Colonic mucosa (tissue), 4 donors: ENCODE measurements around the gene HOXA4. TPM values are rescaled to one million over a fixed set of nuclear protein-coding genes. Genes with fewer than 3 reads are reported as not detected.

Experiments used
- DNase-seq: peaks from one replicate; pipeline ENCODE4 v3.0.0-alpha.2; 2020
- H3K27ac ChIP-seq: fragments of 200-600 bp; one replicate; pipeline ENCODE4 v1.8.0; 2021
- H3K27me3 ChIP-seq: fragments of 200-600 bp; one replicate; pipeline ENCODE4 v1.8.0; 2021
- H3K36me3 ChIP-seq: fragments of 200-600 bp; one replicate; pipeline ENCODE4 v1.8.0; 2021
- H3K4me1 ChIP-seq: fragments of 200-600 bp; one replicate; pipeline ENCODE4 v1.8.0; 2021; ENCODE audit warnings: mild to moderate bottlenecking
- H3K4me3 ChIP-seq: fragments of 200-600 bp; one replicate; pipeline ENCODE4 v1.8.0; 2021
- H3K9ac ChIP-seq, 2 donors: one replicate each; pipeline ENCODE4 v1.7.0; 2013; ENCODE audit warnings: control low read depth in 2 of 2, low read depth in 2 of 2, low read length in 2 of 2
- H3K9me3 ChIP-seq: fragments of 200-600 bp; one replicate; pipeline ENCODE4 v1.8.0; 2021
- intact Hi-C: fragments of 100-400 bp; cut with DNase I; formaldehyde crosslinking; loops from one replicate; pipeline ENCODE4 v1.14.1; 2022
- total RNA-seq, 2 donors: library from RNA; stranded (reverse); fragmentation: NEBNext Ultra II Directional in 1 of 2; extraction: Animal tissue kit (Norgen Biotek cat#: 25700) in 1 of 2; gene quantifications; one replicate each; pipeline ENCODE4 v1.2.1, GENCODE V29; 2021
- TF ChIP-seq, protein P1 (sequence below): fragments of 200-600 bp; IDR thresholded peaks from one replicate; pipeline ENCODE4 v1.8.0; 2022; ENCODE audit warnings: antibody characterized with exemption, mild to moderate bottlenecking
- donor health status: healthy.
- donor health status: DM: no; HTN: no; CAD: no.
- donor health status: DM: no; HTN: no; CAD: no.

Gene HOXA4
- total RNA-seq, 2 donors from 2014 or later: 3.3 to 4.5 TPM

DNA sequence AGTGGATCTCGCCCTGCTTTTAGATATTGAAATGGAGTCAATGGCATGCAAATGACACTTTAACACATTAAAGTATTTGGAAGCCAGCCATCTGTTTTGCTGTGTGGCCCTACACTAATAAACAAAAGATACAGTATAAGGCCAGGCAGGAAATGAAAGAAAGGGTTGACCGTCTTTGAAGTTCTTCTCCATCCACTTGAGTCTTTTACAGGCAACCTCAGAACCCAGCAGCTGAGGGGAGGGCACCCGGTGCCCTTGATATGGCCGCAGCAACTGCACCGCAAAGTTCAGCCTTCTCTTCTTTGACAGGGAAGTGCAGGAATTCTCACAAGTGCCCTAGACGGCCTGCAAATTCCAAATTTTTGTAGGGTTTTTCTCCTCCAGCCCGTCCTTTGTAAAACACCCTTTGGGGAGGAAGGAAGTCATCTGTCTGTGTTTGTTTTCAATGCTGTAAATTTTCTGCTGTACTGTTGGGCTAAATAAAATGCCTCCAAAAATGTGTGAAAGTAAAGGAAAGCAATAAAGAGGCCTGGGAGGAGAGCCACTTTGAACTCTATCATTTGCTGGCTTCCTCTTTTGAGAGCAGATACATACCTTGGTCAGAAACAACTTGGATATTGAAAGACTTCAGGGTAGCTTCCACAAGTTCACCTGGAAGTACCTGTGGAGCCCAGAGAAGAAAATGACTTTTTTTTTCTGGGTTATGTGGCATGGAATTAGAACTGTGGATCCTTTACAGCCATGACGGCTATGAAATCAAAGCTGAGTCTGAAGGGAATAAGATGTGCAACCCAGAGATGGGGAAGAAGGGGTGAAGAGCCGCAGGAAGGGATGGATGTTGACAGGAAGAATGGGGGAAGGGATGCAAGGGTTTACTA, 38.4 kb downstream of the HOXA4 start:
- DNase-seq: no peak

DNA sequence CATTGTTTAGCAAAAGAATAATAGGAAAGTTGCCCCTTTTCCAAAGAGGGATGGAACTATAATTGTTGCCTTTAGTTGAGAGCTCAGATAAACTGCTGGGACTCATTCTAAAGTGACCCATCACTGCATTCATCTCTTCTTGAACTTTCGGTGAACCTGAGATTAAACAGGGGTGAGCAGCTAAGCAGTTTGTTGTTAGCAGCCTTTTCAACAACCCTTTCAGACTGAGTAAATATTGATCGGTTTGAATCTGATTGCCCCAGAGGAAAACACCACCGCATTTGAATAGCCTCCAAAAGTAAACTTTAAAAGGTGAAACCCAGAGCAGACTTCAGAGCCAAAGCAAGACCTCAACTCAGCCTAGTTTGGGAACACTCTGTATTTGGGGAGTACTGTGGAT, 39.5 kb downstream of the HOXA4 start:
- H3K36me3 ChIP-seq: no peaks in the 10 kb centered on the region
- no peak for DNase-seq
- peaks cover 7% of the 10 kb centered on the region for H3K27me3 ChIP-seq
- no peaks in the 10 kb centered on the region for H3K9me3 ChIP-seq
- H3K4me3 ChIP-seq: no peak overlapping the region
- no peaks in the 10 kb centered on the region for H3K4me1 ChIP-seq
- TF ChIP-seq, protein P1, sequence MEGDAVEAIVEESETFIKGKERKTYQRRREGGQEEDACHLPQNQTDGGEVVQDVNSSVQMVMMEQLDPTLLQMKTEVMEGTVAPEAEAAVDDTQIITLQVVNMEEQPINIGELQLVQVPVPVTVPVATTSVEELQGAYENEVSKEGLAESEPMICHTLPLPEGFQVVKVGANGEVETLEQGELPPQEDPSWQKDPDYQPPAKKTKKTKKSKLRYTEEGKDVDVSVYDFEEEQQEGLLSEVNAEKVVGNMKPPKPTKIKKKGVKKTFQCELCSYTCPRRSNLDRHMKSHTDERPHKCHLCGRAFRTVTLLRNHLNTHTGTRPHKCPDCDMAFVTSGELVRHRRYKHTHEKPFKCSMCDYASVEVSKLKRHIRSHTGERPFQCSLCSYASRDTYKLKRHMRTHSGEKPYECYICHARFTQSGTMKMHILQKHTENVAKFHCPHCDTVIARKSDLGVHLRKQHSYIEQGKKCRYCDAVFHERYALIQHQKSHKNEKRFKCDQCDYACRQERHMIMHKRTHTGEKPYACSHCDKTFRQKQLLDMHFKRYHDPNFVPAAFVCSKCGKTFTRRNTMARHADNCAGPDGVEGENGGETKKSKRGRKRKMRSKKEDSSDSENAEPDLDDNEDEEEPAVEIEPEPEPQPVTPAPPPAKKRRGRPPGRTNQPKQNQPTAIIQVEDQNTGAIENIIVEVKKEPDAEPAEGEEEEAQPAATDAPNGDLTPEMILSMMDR: no peak
- no peak overlapping the region for H3K9ac ChIP-seq
- intact Hi-C loops: loop anchor here (10.0 kb wide), 1 partner anchor 716 kb away; no protein-coding TSS in a partner anchor
- no peak overlapping the region for H3K27ac ChIP-seq

More for the DNA sequence above, 38.4 kb downstream of the HOXA4 start:
- Histone ChIP-seq H3K4me1 (no peaks in the 10 kb centered on the region), H3K36me3 (no peaks in the 10 kb centered on the region), H3K9me3 (no peaks in the 10 kb centered on the region), H3K27me3 (peaks cover 7% of the 10 kb centered on the region), H3K27ac (no peak overlapping the region), H3K4me3 (no peak overlapping the region), H3K9ac (no peak overlapping the region)
- TF ChIP-seq, protein P1: no peak
- intact Hi-C loops: loop anchor here (10.0 kb wide), 1 partner anchor 717 kb away; no protein-coding TSS in a partner anchor

DNA sequence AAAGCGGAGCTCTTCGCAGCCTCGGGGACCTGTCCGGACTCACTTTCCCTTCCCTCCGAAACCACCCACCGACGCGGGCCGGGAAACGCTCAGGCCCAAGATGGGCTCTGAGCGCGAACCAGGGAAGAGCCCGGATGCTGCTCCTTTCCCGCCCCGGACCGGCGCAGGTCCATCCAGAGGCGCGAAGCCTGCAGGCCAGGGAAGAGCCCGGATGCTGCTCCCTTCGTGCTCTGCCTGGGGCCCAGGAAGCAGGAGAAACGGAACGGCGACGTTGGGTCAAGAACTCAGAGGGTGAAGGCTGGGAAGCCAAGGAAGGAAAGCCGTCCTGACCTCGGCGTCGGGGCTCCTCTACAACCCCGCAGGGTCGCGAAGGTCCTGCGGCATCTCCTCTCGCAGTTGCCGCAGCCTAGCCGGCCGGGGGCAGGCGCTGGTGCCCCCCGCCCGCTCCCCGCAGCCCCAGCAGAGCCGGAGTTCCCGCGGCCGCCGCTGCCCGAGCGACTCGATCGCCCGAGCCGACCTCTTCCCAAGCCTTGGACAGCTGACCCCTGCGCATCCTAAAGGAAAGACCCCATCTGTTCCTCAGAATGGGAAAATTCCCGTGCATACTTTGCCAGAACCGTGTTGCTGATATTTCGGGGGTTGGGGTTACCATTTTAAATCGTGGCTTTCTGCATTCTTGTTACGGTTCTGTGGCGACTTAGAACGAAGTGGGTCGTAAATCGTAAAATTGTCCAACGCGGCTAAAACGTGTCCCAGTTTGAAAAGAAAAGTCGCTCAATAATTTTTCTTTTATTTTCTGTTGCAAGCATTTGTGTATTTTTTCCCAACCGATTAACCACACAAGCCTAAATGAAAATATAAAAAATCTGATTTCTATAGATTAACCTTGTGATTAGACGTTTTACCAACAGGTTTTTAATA, 42.3 kb downstream of the HOXA4 start:
- no peak overlapping the region for H3K27ac ChIP-seq
- TF ChIP-seq, protein P1: no peak
- no peaks in the 10 kb centered on the region for H3K36me3 ChIP-seq
- H3K9me3 ChIP-seq: no peaks in the 10 kb centered on the region
- intact Hi-C loops: no loop called here
- no peak overlapping the region for H3K4me3 ChIP-seq
- no peak for DNase-seq
- no peaks in the 10 kb centered on the region for H3K4me1 ChIP-seq
- peaks cover 7% of the 10 kb centered on the region for H3K27me3 ChIP-seq
- no peak overlapping the region for H3K9ac ChIP-seq

DNA sequence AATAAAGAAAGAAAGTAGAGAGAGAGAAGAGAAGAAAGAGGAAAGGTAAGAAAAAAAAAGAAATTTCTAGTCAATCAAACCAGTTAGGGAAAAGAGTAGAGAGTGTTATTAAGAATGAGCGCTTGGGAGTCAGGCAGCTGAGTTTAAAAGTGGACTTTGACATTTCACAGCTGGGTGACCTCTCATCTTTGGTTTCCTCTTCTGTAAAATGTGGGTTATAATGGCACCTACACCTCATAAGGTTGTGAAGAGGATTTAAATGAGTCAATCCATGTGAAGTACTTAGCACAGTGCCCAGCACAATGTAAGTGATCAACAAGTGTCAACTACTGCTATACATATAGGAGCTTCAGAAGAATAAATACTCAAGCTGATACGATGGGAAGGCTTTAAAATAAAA, 46.9 kb downstream of the HOXA4 start:
- no peaks in the 10 kb centered on the region for H3K36me3 ChIP-seq
- no peak overlapping the region for H3K27ac ChIP-seq
- H3K4me3 ChIP-seq: no peak overlapping the region
- peaks cover 7% of the 10 kb centered on the region for H3K27me3 ChIP-seq
- no peak for DNase-seq
- no peaks in the 10 kb centered on the region for H3K9me3 ChIP-seq
- no peaks in the 10 kb centered on the region for H3K4me1 ChIP-seq
- intact Hi-C loops: no loop called here
- no peak overlapping the region for H3K9ac ChIP-seq
- TF ChIP-seq, protein P1: no peak

DNA sequence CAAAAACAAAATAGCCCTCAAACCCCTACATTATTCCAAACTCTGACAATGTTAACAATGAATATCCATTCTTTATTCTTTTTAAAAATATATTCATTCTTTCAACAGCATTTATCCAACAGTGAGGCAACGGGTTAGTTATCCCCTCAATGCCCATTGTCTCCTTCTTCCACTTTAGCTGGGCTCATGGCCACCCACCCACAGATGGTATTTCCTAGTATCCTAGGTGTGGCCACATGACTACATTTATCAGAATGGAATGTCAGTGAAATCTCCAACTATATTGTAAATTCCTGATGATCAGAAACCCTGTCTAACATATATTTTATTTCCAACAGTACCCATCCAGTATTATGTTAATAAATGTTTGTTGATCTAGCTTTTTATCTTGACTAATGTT, 48.4 kb downstream of the HOXA4 start:
- no peaks in the 10 kb centered on the region for H3K9me3 ChIP-seq
- intact Hi-C loops: no loop called here
- TF ChIP-seq, protein P1: no peak
- no peak for DNase-seq
- no peak overlapping the region for H3K4me3 ChIP-seq
- H3K9ac ChIP-seq: no peak overlapping the region
- no peaks in the 10 kb centered on the region for H3K27me3 ChIP-seq
- H3K36me3 ChIP-seq: no peaks in the 10 kb centered on the region
- H3K4me1 ChIP-seq: no peaks in the 10 kb centered on the region
- H3K27ac ChIP-seq: no peak overlapping the region
